LHCN-M2 (cell line): ENCODE measurements around the gene STAG2. TPM values are rescaled to one million over a fixed set of nuclear protein-coding genes. Genes with fewer than 3 reads are reported as not detected.

Experiments used
- DNase-seq: peaks from one replicate; pipeline ENCODE4 v3.0.0-alpha.2; 2012; ENCODE audit warnings: low read depth
- total RNA-seq: library from RNA; depleted of rRNA; stranded (reverse); fragments of >200 nt; gene quantifications from 2 replicates; pipeline ENCODE4 v1.2.3, GENCODE V29; 2014

STAG2 gene
- total RNA-seq, 1 experiment from 2014 or later, result 90.4 TPM

GRCh38 chrX:123975180-123975579, 13.7 kb downstream of the STAG2 start:
- DNase-seq, result no peak

GRCh38 chrX:123976706-123977316, 15.3 kb downstream of the STAG2 start:
- peak; percentile 38 for DNase-seq

GRCh38 chrX:123983240-123983639, 21.7 kb downstream of the STAG2 start:
- DNase-seq, result no peak

- no peak for DNase-seq
Measured at GRCh38 chrX:123986377-123986776, 24.9 kb downstream of the STAG2 start.

GRCh38 chrX:123988423-123989111, 27.1 kb downstream of the STAG2 start:
- DNase-seq, result no peak

GRCh38 chrX:123989235-123989634, 27.7 kb downstream of the STAG2 start:
- DNase-seq, result no peak

- no peak for DNase-seq
Measured at GRCh38 chrX:123990169-123990568, 28.7 kb downstream of the STAG2 start.

GRCh38 chrX:123990602-123991001, 29.1 kb downstream of the STAG2 start:
- DNase-seq, result no peak

GRCh38 chrX:123993326-123993725, 31.8 kb downstream of the STAG2 start:
- peak; percentile 67 for DNase-seq

- peak; percentile 35 for DNase-seq
Measured at GRCh38 chrX:123993904-123994635, 32.6 kb downstream of the STAG2 start.

GRCh38 chrX:123994730-123995129, 33.2 kb downstream of the STAG2 start:
- no peak for DNase-seq

GRCh38 chrX:124001581-124001980, 40.1 kb downstream of the STAG2 start:
- DNase-seq, result no peak

GRCh38 chrX:124005228-124005627, 43.7 kb downstream of the STAG2 start:
- no peak for DNase-seq

- no peak for DNase-seq
Measured at GRCh38 chrX:124010157-124010556, 48.7 kb downstream of the STAG2 start.

- no peak for DNase-seq
Measured at GRCh38 chrX:124010566-124010965, 49.1 kb downstream of the STAG2 start.

GRCh38 chrX:124015721-124016120, 54.2 kb downstream of the STAG2 start:
- DNase-seq, result no peak

- no peak for DNase-seq
Measured at GRCh38 chrX:124016825-124017224, 55.3 kb downstream of the STAG2 start.

- DNase-seq, result no peak
Measured at GRCh38 chrX:124018023-124018422, 56.5 kb downstream of the STAG2 start.

GRCh38 chrX:124023838-124024238, 62.3 kb downstream of the STAG2 start:
- DNase-seq, result peak; percentile 23

- no peak for DNase-seq
Measured at GRCh38 chrX:124026529-124026928, 65.0 kb downstream of the STAG2 start.

GRCh38 chrX:124028182-124028581, 66.7 kb downstream of the STAG2 start:
- DNase-seq, result peak; percentile 52

GRCh38 chrX:124030520-124030919, 69.0 kb downstream of the STAG2 start:
- DNase-seq, result no peak

- DNase-seq, result peak; percentile 33
Measured at GRCh38 chrX:124033821-124034220, 72.3 kb downstream of the STAG2 start.
